HG03575 (cell line): ENCODE measurements around the gene DCUN1D1.
"Not testable (repeated sequence)": the region's sequence is repeated elsewhere in the genome, so short reads cannot be mapped to it uniquely, and the experiment has no call there.

Experiments
- ATAC-seq: cut with Tn5 transposase; IDR thresholded peaks from one replicate; pipeline ENCODE4 v1.9.1; 2021; ENCODE audit not compliant: unreplicated experiment, insufficient number of reproducible peaks, low FRiP score; ENCODE audit errors: extremely low read depth

Gene DCUN1D1

GRCh38 chr3:182980204-182981037 lies at the start of gene DCUN1D1:
Gene DCUN1D1 (minus strand): TSS chr3:182980538. CDS start chr3:182980489, 49 bp downstream.
- peak; percentile 41 for ATAC-seq

- ATAC-seq: no peak
Observed at GRCh38 chr3:183028416-183028815, 48.1 kb upstream of the DCUN1D1 start.

- no peak for ATAC-seq
Observed at GRCh38 chr3:183027276-183027675, 46.9 kb upstream of the DCUN1D1 start.

- ATAC-seq: no peak
Observed at GRCh38 chr3:183022936-183023516, 42.7 kb upstream of the DCUN1D1 start.

GRCh38 chr3:183018421-183019192 lies 38.3 kb upstream of the DCUN1D1 start:
- ATAC-seq: no peak

- ATAC-seq: no peak
Observed at GRCh38 chr3:183015185-183015584, 34.8 kb upstream of the DCUN1D1 start.

GRCh38 chr3:183013856-183014255 lies 33.5 kb upstream of the DCUN1D1 start:
- ATAC-seq: no peak

- ATAC-seq: no peak
Observed at GRCh38 chr3:183013074-183013473, 32.7 kb upstream of the DCUN1D1 start.

GRCh38 chr3:183008800-183009199 lies 28.5 kb upstream of the DCUN1D1 start:
- ATAC-seq: no peak

- no peak for ATAC-seq
Observed at GRCh38 chr3:183008303-183008702, 28.0 kb upstream of the DCUN1D1 start.

- ATAC-seq: no peak
Observed at GRCh38 chr3:183006396-183007002, 26.2 kb upstream of the DCUN1D1 start.

GRCh38 chr3:182999767-183000166 lies 19.4 kb upstream of the DCUN1D1 start:
- ATAC-seq: no peak

GRCh38 chr3:182993486-182994201 lies 13.3 kb upstream of the DCUN1D1 start:
- ATAC-seq: not testable (repeated sequence)

GRCh38 chr3:182989566-182989965 lies 9.2 kb upstream of the DCUN1D1 start:
- no peak for ATAC-seq

- no peak for ATAC-seq
Observed at GRCh38 chr3:182986021-182986420, 5.7 kb upstream of the DCUN1D1 start.

- ATAC-seq: no peak
Observed at GRCh38 chr3:182983876-182984275, 3.5 kb upstream of the DCUN1D1 start.

GRCh38 chr3:182981038-182981380 lies 671 bp upstream of the DCUN1D1 start:
- no peak for ATAC-seq

- ATAC-seq: no peak
Observed at GRCh38 chr3:182979674-182980191, 605 bp downstream of the DCUN1D1 start.
